Measurements from ENCODE around the gene GNG5.
A peak's percentile ranks its signal among the peaks of the same experiment; 100 is the strongest.

The GNG5 gene

DNA sequence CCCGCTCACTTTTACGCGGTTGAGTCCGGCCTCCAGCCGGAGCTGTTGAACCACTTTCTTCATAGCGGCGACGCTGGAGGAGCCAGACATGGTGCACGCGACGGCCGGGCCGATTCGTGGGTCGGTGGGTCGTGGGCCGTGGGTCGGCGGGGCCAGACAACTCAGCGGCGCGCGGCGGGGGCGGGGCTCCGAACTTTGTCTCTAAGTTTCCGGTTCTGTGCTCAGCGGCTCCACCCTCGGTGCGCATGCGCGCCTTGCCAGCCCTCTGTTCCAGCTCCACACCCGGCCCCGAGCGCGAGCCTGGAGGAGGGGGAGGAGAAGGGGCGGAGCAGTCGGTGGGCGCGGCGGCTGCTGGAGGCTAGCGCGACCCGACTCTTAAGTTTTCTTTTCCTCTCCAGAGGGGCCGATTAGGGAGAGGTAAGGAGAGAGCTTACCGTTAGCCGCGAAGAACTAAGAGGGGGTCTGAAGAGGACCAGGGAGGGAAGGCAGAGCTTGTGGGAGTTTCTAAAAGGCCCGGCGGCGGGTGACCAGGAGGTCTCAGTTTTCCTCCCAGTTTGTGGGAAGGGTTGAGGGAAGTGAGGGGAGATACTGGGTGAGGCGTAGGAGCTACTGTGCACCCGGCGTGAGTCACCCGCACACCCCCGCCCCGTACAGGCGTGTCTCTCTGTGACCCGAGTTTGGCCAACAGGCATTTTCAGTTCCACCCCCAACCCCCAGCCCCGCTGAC lies at the start of gene GNG5, which contains the start of gene SPATA1:
GNG5 (minus strand) TSS at position 580 of the 727 bp plus-strand sequence; CDS start at position 90, 490 bp downstream.
SPATA1 (plus strand) TSS at position 385 of the 727 bp plus-strand sequence. CDS start 9,974 bp downstream, outside the sequence.
- peak; percentile 82 for DNase-seq (ENCODE audit: low read depth)
- peak within 1 kb of the TSS; percentile 71 for H3K4me3 ChIP-seq (ENCODE audit: low read length)
- TF ChIP-seq CTCF (conservative IDR thresholded peaks at IDR 0.05; ENCODE audit: low read depth, low read length): no peak

- no peak overlapping the region for H3K4me3 ChIP-seq (ENCODE audit: low read length)
- DNase-seq (ENCODE audit: low read depth): no peak
- no peak for TF ChIP-seq CTCF (conservative IDR thresholded peaks at IDR 0.05; ENCODE audit: low read depth, low read length)
Observed at GRCh38 chr1:84550826-84551225, 44.4 kb upstream of the GNG5 start.

- no peak for DNase-seq (ENCODE audit: low read depth)
- no peak overlapping the region for H3K4me3 ChIP-seq (ENCODE audit: low read length)
- TF ChIP-seq CTCF (conservative IDR thresholded peaks at IDR 0.05; ENCODE audit: low read depth, low read length): peak; percentile 19
Observed at GRCh38 chr1:84541679-84542078, 35.3 kb upstream of the GNG5 start.

GRCh38 chr1:84540759-84541158 lies 34.4 kb upstream of the GNG5 start:
- TF ChIP-seq CTCF (conservative IDR thresholded peaks at IDR 0.05; ENCODE audit: low read depth, low read length): no peak
- DNase-seq (ENCODE audit: low read depth): no peak
- H3K4me3 ChIP-seq (ENCODE audit: low read length): no peak overlapping the region

GRCh38 chr1:84539972-84540371 lies 33.6 kb upstream of the GNG5 start:
- no peak overlapping the region for H3K4me3 ChIP-seq (ENCODE audit: low read length)
- no peak for TF ChIP-seq CTCF (conservative IDR thresholded peaks at IDR 0.05; ENCODE audit: low read depth, low read length)
- DNase-seq (ENCODE audit: low read depth): no peak

GRCh38 chr1:84538599-84538998 lies 32.2 kb upstream of the GNG5 start:
- no peak for TF ChIP-seq CTCF (conservative IDR thresholded peaks at IDR 0.05; ENCODE audit: low read depth, low read length)
- no peak overlapping the region for H3K4me3 ChIP-seq (ENCODE audit: low read length)
- DNase-seq (ENCODE audit: low read depth): no peak

GRCh38 chr1:84525779-84526178 lies 19.4 kb upstream of the GNG5 start:
- peak; percentile 22 for DNase-seq (ENCODE audit: low read depth)
- no peak overlapping the region for H3K4me3 ChIP-seq (ENCODE audit: low read length)
- no peak for TF ChIP-seq CTCF (conservative IDR thresholded peaks at IDR 0.05; ENCODE audit: low read depth, low read length)

Measured in retinal pigment epithelial cell (primary cell).